T47D (cell line): Measurements from ENCODE around the gene NOC4L.
"Not testable (repeated sequence)": the region's sequence is repeated elsewhere in the genome, so short reads cannot be mapped to it uniquely, and the experiment has no call there.

Experiments used
- DNase-seq, 2 experiments: peaks; one replicate each; pipeline versions ENCODE4 v3.0.0 to v3.0.0-alpha.2; 2011 to 2012; ENCODE audit warnings: low read depth in 1 of 2, low spot score in 1 of 2
- JUND ChIP-seq: IDR thresholded peaks from 2 replicates; pipeline ENCODE4 v1.6.1; 2012; ENCODE audit warnings: low read depth
- in situ Hi-C: cut with HindIII; loops from 2 replicates; pipeline ENCODE4 v1.10.0; 2016; ENCODE audit warnings: low sequenced_read_pairs, low pct_unique_long_range_greater_than_20kb

NOC4L gene

GRCh38 chr12:132189378-132190011 lies 45.2 kb downstream of the NOC4L start:
- TF ChIP-seq JUND = no peak
- peak; percentile 96 to 99 for DNase-seq
- in situ Hi-C loops = no loop called here

- in situ Hi-C loops = no loop called here
- peak in 1 of 2 experiments; percentile 77 for DNase-seq
- no peak for TF ChIP-seq JUND
Observed at GRCh38 chr12:132190012-132190755, 45.9 kb downstream of the NOC4L start.

DNA sequence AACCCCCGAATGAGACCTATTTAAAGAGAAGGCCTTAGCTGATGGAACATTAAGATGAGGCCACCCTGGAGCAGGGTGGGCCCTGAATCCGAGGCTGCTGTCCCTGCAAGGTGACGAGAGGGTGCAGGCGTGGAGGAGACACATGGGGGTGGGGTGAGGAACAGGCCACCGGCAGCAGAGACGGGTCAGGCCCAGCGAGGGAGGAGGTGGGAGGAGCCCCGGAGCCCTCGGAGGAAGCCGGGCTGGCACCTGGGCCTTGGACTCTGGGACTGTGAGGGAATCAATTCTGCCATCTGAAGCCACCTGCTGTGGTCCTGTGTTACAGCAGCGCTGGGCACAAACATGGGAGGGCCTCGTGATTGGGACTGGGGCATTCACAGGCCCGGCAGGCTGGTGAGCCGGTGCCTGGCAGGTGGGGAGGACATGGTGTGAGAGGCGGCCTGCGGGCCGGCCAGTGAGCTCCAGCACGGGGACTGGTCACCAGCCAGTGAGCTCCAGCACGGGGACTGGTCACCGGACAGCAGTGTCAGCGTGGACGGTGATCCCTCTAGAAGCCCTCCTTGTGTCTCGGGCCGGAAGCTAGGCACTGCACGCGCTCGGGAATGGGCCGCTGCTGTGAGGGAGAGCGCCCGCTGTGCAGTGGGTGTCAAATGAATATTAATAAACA lies 46.7 kb downstream of the NOC4L start:
- DNase-seq = no peak
- no peak for TF ChIP-seq JUND
- in situ Hi-C loops = no loop called here

- DNase-seq = no peak
- TF ChIP-seq JUND = no peak
- in situ Hi-C loops = no loop called here
Observed at GRCh38 chr12:132191715-132192553, 47.7 kb downstream of the NOC4L start.

DNA sequence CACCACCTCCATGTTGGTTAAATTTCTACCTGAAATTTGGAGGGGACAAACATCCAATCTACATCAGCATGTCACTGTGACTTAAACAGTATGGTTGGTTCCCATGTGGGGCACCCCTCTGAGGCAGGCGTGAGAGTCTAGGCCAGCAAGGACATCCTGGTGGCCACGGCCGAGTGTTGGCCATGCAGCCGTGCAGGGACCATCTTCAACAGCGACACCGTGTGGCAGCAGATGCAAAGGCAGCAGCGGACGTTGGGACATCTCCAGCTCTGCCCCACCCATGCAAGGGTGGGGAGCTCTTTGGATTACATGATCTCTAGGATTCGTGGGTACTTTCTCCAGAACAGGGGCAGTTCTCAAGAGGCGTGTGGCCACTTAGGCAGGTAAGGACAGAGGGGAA lies 49.8 kb downstream of the NOC4L start:
- in situ Hi-C loops = no loop called here
- no peak for TF ChIP-seq JUND
- no peak for DNase-seq

GRCh38 chr12:132194556-132194955 lies 50.3 kb downstream of the NOC4L start:
- DNase-seq = no peak
- TF ChIP-seq JUND = no peak
- in situ Hi-C loops = no loop called here

- in situ Hi-C loops, DNase-seq: not testable (repeated sequence)
Observed at GRCh38 chr12:132195242-132195641, 51.0 kb downstream of the NOC4L start.

DNA sequence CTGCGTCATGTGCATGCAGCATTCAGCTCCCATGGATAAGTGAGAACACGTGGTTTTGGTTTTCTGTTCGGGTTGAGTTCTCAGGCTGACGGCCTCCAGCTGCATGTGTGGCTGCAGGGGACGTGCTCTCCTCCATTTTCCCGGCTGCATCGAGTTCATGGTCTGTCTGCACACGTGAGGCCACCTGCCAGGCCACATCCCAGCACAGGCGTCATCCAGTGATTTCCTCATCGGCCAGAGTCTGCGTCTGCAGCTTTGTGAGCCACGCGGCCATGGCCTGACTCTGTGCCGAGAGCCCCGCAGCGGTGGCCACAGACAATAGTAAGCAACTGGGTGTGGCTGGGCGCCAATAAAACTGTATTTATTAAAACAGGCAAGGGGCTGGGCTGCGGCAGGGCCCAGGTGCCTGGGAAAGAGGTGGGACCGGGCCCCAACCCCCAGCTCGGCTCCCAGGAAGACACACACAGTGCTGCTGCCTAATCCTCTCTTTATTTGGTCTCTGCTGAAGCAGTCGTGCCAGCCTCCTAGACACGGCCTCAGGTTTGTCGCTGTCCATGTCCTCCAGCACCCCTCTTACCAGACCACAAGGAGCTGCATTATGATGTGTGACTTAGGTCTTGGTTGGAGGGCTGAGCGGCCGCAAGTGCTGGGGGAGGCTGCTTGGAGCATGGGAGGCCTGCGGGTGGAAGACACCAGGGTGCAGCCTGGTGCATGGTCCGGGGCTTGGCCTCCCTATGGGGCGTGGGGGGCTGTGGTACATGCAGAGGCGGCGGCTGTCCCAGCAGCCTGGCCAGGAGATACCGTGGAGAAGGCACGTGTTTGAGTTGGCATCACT lies 52.0 kb downstream of the NOC4L start:
- in situ Hi-C loops = no loop called here
- TF ChIP-seq JUND = no peak
- DNase-seq = no peak

GRCh38 chr12:132196873-132197390 lies 52.7 kb downstream of the NOC4L start:
- DNase-seq = no peak
- in situ Hi-C loops = no loop called here
- TF ChIP-seq JUND = no peak

DNA sequence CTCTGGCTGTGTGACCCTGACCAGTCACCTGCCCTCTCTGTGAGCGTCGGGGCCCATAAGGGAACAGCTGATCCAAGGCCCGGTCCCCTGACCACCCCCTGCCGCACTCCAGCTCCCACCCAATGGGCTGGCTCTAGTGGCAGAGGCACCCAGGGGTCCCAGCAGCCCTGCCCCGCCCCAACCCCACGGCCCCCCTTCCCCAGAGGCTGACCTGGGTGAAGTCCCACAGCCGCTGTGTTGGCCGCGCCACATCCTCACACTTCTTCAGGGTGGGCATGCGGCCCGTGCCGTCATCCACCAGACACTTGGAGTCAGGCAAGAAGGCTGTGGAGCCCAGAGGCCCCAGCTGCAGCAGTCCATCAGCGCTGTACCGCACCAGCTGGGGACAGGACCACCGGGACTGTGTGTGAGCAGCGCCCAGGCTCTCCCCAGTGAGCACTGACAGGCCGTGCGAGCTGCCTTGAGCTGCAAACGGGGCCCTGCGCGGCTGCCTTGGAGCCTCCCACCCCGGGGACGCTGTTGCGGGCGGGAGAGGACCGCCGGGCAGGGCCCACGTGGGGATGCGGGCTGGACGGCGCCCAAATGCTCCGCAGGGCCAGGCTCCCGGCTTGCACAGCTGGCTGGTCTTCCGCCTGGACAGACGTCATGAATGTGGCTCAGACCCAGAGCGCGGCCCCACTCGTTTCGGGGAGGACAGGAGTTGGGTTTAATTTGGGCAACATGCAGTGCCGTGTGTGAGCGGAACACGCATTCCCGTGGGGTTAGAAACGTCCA lies 53.5 kb downstream of the NOC4L start:
- TF ChIP-seq JUND = no peak
- in situ Hi-C loops = no loop called here
- no peak for DNase-seq

DNA sequence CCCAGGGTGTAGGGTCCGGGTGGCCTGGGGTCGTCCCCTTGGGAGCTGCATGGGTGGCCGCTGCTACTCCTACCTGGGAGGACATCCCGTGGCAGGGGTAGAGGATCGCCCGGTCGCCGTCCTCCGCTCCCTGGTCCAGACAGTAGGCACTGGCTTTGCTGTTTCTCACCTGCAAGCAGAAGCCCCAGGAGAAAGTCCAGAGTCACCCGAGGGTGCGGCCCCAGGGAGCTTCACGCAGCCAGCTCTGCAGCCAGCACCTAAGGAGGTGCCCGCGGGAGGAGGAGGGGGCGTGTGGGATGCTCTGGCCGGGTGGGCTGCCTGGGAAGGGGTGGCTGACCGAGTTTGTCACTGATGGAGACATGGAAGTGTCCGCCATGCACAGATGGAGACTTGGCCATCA lies 54.8 kb downstream of the NOC4L start:
- no peak for DNase-seq
- in situ Hi-C loops = no loop called here
- no peak for TF ChIP-seq JUND
